HepG2 (cell line): ENCODE data around the gene CD164L2. TPM values are rescaled to one million over a fixed set of nuclear protein-coding genes. Genes with fewer than 3 reads are reported as not detected.

Experiments
- ETV5 ChIP-seq: IDR thresholded peaks from 2 replicates; pipeline ENCODE4 v1.6.1; 2018; ENCODE audit warnings: missing biosample characterization, missing genetic modification reagents, inconsistent platforms, borderline replicate concordance
- HNRNPL ChIP-seq: fragments of 200-400 bp; formaldehyde crosslinking; IDR thresholded peaks from 2 replicates; pipeline ENCODE4 v1.6.1; 2017; ENCODE audit warnings: mild to moderate bottlenecking, low read depth, low read length
- LCORL ChIP-seq, 2 experiments: fragments of 450-650 bp in 1 of 2; sonication (generic) in 1 of 2; formaldehyde crosslinking in 1 of 2; IDR thresholded peaks; 2 replicates each; pipeline versions ENCODE4 v1.5.0 to v1.6.1; 2017 to 2020; ENCODE audit warnings: antibody characterized with exemption in 1 of 2, missing genetic modification reagents in 1 of 2
- MAZ ChIP-seq, 2 experiments: sonication (generic) in 1 of 2; formaldehyde crosslinking in 1 of 2; IDR thresholded peaks; 2 replicates each; pipeline versions ENCODE4 v1.5.0 to v1.6.1; 2012 to 2020; ENCODE audit warnings: low read depth in 2 of 2, mild to moderate bottlenecking in 2 of 2, borderline replicate concordance in 1 of 2, improper control_type of control experiment in 1 of 2, low read length in 1 of 2, missing genetic modification reagents in 1 of 2, moderate library complexity in 1 of 2
- PBX3 ChIP-seq: sonication (generic); formaldehyde crosslinking; IDR thresholded peaks from 2 replicates; pipeline ENCODE4 v1.8.1; 2023; ENCODE audit warnings: missing genetic modification reagents, inconsistent platforms, borderline replicate concordance
- SAP130 ChIP-seq: IDR thresholded peaks from 2 replicates; pipeline ENCODE4 v1.6.1; 2016; ENCODE audit warnings: low read depth
- SMAD1 ChIP-seq: sonication (generic); formaldehyde crosslinking; IDR thresholded peaks from 2 replicates; pipeline ENCODE4 v1.4.0; 2020; ENCODE audit warnings: missing genetic modification reagents, low read depth, mild to moderate bottlenecking, borderline replicate concordance
- ZMYM3 ChIP-seq: sonication (generic); formaldehyde crosslinking; IDR thresholded peaks from 2 replicates; pipeline ENCODE4 v1.5.1; 2020; ENCODE audit warnings: mild to moderate bottlenecking, missing genetic modification reagents
- ZNF225 ChIP-seq: sonication (generic); formaldehyde crosslinking; IDR thresholded peaks from 2 replicates; pipeline ENCODE4 v1.4.0; 2020; ENCODE audit warnings: mild to moderate bottlenecking, missing genetic modification reagents
- ZNF350 ChIP-seq: sonication (generic); formaldehyde crosslinking; IDR thresholded peaks from 2 replicates; pipeline ENCODE4 v1.4.0; 2020; ENCODE audit warnings: mild to moderate bottlenecking, low read depth, missing genetic modification reagents, borderline replicate concordance
- ZNF556 ChIP-seq: sonication (generic); formaldehyde crosslinking; IDR thresholded peaks from 2 replicates; pipeline ENCODE4 v1.4.0; 2020; ENCODE audit warnings: mild to moderate bottlenecking, missing genetic modification reagents, borderline replicate concordance
- ZNF792 ChIP-seq: IDR thresholded peaks from 2 replicates; pipeline ENCODE4 v1.6.1; 2016
- ZNF839 ChIP-seq: sonication (generic); formaldehyde crosslinking; IDR thresholded peaks from 2 replicates; pipeline ENCODE4 v1.4.0; 2020; ENCODE audit warnings: missing genetic modification reagents, mild to moderate bottlenecking, borderline replicate concordance
- polyA plus RNA-seq, 8 experiments: library from polyadenylated mRNA; depleted of rRNA in 3 of 8; stranded (reverse) in 7 of 8; unstranded in 1 of 8; fragments of >200 nt; fragmentation: Illumina TruSeq in 4 of 8; extraction: Trizol in 4 of 8; gene quantifications; 2 replicates each; pipeline versions ENCODE4 v1.2.1 to v1.2.3, GENCODE V29; 2011 to 2016; ENCODE audit warnings: low read depth in 4 of 8, missing spikeins in 1 of 8, mixed read lengths in 1 of 8; ENCODE audit not compliant: insufficient read depth in 1 of 8
- total RNA-seq, 5 experiments: library from RNA; depleted of rRNA; stranded (reverse); fragments of >200 nt; fragmentation: Illumina TruSeq; extraction: Trizol; gene quantifications; 2 replicates each; pipeline ENCODE4 v1.2.3, GENCODE V29; 2016; ENCODE audit warnings: low read depth in 1 of 5
- TF ChIP-seq, protein P1 (sequence below): sonication (generic); formaldehyde crosslinking; IDR thresholded peaks from 2 replicates; pipeline ENCODE4 v1.4.0; 2020; ENCODE audit warnings: missing genetic modification reagents, borderline replicate concordance
- TF ChIP-seq, protein P2 (sequence below), 2 experiments: sonication (generic) in 1 of 2; formaldehyde crosslinking in 1 of 2; IDR thresholded peaks; 2 replicates each; pipeline versions ENCODE4 v1.4.0 to v1.6.1; 2018 to 2020; ENCODE audit warnings: missing genetic modification reagents in 2 of 2, borderline replicate concordance in 1 of 2, low read depth in 1 of 2, mild to moderate bottlenecking in 1 of 2, missing biosample characterization in 1 of 2
- TF ChIP-seq, protein P3 (sequence below): conservative IDR thresholded peaks from 2 replicates; pipeline ENCODE4 v1.6.1; 2018; ENCODE audit warnings: missing genetic modification reagents
- TF ChIP-seq, protein P4 (sequence below): sonication (generic); formaldehyde crosslinking; IDR thresholded peaks from 2 replicates; pipeline ENCODE4 v1.8.0; 2022; ENCODE audit warnings: mild to moderate bottlenecking, missing genetic modification reagents

Gene CD164L2
- total and polyA plus RNA-seq, 2 of the 13 experiments (the other 11 are each of a cell fraction or from before 2014, with no cell fraction given): not detected

DNA sequence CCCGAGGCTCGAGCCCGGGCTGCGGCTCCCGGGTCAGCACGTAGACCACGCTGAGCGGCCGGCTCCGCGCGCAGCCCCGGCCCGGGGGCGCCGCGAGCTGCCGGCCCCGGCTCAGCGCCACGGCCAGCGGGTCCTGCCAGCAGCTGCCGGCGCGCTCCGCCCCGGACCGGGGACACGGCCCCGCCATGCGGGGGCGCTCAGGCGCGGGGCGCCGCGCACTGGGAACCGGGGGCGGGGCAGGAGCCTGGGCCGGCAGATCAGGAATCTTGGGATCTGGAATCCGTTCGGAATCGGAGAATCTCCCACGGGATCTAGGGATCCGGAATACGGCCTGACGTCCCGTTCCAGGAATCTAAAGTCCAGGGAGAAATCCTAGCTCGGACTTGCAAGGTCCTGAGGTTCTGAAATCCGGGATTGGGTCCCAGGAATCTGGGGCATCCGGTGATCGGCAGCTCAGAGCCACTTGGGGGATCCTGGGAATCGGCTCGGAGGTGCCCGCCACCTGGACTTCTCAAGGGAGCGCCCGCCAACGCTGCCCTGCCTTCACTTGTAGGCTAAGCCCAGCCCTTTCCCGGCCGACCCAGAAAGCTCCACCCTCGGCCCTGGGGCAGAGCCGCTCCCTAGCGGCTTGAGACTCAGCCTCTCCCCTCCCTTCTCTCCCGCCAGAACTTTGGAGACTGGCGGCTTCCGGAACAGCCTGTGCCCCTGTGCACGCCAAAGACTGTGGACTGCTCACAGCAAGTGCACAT, 16.5 kb downstream of the CD164L2 start, which contains the start of gene MAP3K6 (continued):
- TF ChIP-seq, protein P1, sequence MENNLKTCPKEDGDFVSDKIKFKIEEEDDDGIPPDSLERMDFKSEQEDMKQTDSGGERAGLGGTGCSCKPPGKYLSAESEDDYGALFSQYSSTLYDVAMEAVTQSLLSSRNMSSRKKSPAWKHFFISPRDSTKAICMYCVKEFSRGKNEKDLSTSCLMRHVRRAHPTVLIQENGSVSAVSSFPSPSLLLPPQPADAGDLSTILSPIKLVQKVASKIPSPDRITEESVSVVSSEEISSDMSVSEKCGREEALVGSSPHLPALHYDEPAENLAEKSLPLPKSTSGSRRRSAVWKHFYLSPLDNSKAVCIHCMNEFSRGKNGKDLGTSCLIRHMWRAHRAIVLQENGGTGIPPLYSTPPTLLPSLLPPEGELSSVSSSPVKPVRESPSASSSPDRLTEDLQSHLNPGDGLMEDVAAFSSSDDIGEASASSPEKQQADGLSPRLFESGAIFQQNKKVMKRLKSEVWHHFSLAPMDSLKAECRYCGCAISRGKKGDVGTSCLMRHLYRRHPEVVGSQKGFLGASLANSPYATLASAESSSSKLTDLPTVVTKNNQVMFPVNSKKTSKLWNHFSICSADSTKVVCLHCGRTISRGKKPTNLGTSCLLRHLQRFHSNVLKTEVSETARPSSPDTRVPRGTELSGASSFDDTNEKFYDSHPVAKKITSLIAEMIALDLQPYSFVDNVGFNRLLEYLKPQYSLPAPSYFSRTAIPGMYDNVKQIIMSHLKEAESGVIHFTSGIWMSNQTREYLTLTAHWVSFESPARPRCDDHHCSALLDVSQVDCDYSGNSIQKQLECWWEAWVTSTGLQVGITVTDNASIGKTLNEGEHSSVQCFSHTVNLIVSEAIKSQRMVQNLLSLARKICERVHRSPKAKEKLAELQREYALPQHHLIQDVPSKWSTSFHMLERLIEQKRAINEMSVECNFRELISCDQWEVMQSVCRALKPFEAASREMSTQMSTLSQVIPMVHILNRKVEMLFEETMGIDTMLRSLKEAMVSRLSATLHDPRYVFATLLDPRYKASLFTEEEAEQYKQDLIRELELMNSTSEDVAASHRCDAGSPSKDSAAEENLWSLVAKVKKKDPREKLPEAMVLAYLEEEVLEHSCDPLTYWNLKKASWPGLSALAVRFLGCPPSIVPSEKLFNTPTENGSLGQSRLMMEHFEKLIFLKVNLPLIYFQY (CRISPR knock-in tag): peak; percentile 53; the same call in 1 of the 2 replicates
- TF ChIP-seq, protein P2, sequence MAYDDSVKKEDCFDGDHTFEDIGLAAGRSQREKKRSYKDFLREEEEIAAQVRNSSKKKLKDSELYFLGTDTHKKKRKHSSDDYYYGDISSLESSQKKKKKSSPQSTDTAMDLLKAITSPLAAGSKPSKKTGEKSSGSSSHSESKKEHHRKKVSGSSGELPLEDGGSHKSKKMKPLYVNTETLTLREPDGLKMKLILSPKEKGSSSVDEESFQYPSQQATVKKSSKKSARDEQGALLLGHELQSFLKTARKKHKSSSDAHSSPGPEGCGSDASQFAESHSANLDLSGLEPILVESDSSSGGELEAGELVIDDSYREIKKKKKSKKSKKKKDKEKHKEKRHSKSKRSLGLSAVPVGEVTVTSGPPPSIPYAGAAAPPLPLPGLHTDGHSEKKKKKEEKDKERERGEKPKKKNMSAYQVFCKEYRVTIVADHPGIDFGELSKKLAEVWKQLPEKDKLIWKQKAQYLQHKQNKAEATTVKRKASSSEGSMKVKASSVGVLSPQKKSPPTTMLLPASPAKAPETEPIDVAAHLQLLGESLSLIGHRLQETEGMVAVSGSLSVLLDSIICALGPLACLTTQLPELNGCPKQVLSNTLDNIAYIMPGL (CRISPR knock-in tag; IDR thresholded peaks at IDR 0.05; ENCODE audit: borderline replicate concordance in 1 of 2, low read depth in 1 of 2): peak in 1 of 2 experiments; percentile 41; a peak in 1 of 4 replicates
- TF ChIP-seq SMAD1 (CRISPR knock-in tag) (no peak), ZNF792 (CRISPR knock-in tag) (no peak), ZNF556 (CRISPR knock-in tag) (no peak), ZNF225 (CRISPR knock-in tag) (0 out of 2 replicates have a peak, but pooled peaks have one; percentile 41), MAZ (IDR thresholded peaks at IDR 0.05; ENCODE audit: borderline replicate concordance, low read depth, low read length) (peak; percentile 28; the same call in 1 of the 2 replicates), MAZ (CRISPR knock-in tag; IDR thresholded peaks at IDR 0.05; ENCODE audit: low read depth) (no peak), HNRNPL (0 out of 2 replicates have a peak, but pooled peaks have one; percentile 37), SAP130 (CRISPR knock-in tag) (peak; percentile 54; the same call in 1 of the 2 replicates), LCORL (IDR thresholded peaks at IDR 0.05) (no peak), LCORL (CRISPR knock-in tag; IDR thresholded peaks at IDR 0.05) (peak; percentile 62), ZNF839 (CRISPR knock-in tag) (0 out of 2 replicates have a peak, but pooled peaks have one; percentile 29), ZNF350 (peak; percentile 30; the same call in 1 of the 2 replicates), ZMYM3 (CRISPR knock-in tag) (no peak), ETV5 (CRISPR knock-in tag) (peak; percentile 51; the same call in 1 of the 2 replicates), PBX3 (no peak)
- TF ChIP-seq, protein P3, sequence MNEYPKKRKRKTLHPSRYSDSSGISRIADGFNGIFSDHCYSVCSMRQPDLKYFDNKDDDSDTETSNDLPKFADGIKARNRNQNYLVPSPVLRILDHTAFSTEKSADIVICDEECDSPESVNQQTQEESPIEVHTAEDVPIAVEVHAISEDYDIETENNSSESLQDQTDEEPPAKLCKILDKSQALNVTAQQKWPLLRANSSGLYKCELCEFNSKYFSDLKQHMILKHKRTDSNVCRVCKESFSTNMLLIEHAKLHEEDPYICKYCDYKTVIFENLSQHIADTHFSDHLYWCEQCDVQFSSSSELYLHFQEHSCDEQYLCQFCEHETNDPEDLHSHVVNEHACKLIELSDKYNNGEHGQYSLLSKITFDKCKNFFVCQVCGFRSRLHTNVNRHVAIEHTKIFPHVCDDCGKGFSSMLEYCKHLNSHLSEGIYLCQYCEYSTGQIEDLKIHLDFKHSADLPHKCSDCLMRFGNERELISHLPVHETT: no peak
- TF ChIP-seq, protein P4, sequence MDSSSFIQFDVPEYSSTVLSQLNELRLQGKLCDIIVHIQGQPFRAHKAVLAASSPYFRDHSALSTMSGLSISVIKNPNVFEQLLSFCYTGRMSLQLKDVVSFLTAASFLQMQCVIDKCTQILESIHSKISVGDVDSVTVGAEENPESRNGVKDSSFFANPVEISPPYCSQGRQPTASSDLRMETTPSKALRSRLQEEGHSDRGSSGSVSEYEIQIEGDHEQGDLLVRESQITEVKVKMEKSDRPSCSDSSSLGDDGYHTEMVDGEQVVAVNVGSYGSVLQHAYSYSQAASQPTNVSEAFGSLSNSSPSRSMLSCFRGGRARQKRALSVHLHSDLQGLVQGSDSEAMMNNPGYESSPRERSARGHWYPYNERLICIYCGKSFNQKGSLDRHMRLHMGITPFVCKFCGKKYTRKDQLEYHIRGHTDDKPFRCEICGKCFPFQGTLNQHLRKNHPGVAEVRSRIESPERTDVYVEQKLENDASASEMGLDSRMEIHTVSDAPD (CRISPR knock-in tag): no peak
